H9 (cell line): ENCODE measurements around the gene FBN1. TPM values are rescaled to one million over a fixed set of nuclear protein-coding genes. Genes with fewer than 3 reads are reported as not detected.

Experiments used
- DNase-seq: peaks from one replicate; pipeline ENCODE4 v3.0.0-alpha.2; 2017
- H2AFZ ChIP-seq: one replicate; pipeline ENCODE4 v1.6.1; 2013; ENCODE audit warnings: mild to moderate bottlenecking, low read length, control low read depth, moderate library complexity
- H2AK5ac ChIP-seq: 2 replicates; pipeline ENCODE4 v1.6.1; 2013; ENCODE audit warnings: low read length, control low read depth, mixed read lengths; ENCODE audit not compliant: insufficient read length
- H2BK120ac ChIP-seq: one replicate; pipeline ENCODE4 v1.6.1; 2013; ENCODE audit warnings: low read depth, mild to moderate bottlenecking, low read length, control low read depth, inconsistent platforms; ENCODE audit not compliant: poor library complexity, severe bottlenecking
- H2BK12ac ChIP-seq: 2 replicates; pipeline ENCODE4 v1.6.1; 2013; ENCODE audit warnings: low read length, control low read depth, mixed read lengths, low read depth; ENCODE audit not compliant: insufficient read length
- H2BK15ac ChIP-seq: 2 replicates; pipeline ENCODE4 v1.6.1; 2013; ENCODE audit warnings: low read depth, low read length, control low read depth
- H2BK20ac ChIP-seq: one replicate; pipeline ENCODE4 v1.6.1; 2013; ENCODE audit warnings: low read depth, mild to moderate bottlenecking, low read length, control low read depth, inconsistent platforms; ENCODE audit not compliant: poor library complexity, severe bottlenecking
- H2BK5ac ChIP-seq: 2 replicates; pipeline ENCODE4 v1.6.1; 2013; ENCODE audit warnings: low read length, control low read depth, mixed read lengths; ENCODE audit not compliant: insufficient read length
- H3K14ac ChIP-seq: 2 replicates; pipeline ENCODE4 v1.6.1; 2013; ENCODE audit warnings: low read length, control low read depth; ENCODE audit not compliant: insufficient read depth
- H3K18ac ChIP-seq: 2 replicates; pipeline ENCODE4 v1.6.1; 2013; ENCODE audit warnings: low read depth, mild to moderate bottlenecking, mixed read lengths, low read length, control low read depth; ENCODE audit not compliant: insufficient read length
- H3K23ac ChIP-seq: 2 replicates; pipeline ENCODE4 v1.6.1; 2013; ENCODE audit warnings: low read length, control low read depth, mixed read lengths, low read depth; ENCODE audit not compliant: insufficient read length
- H3K23me2 ChIP-seq: 2 replicates; pipeline ENCODE4 v1.6.1; 2013; ENCODE audit warnings: low read depth, mild to moderate bottlenecking, mixed read lengths, low read length, control low read depth; ENCODE audit not compliant: insufficient read length, poor library complexity, severe bottlenecking
- H3K27ac ChIP-seq: 2 replicates; pipeline ENCODE4 v1.5.1; 2013; ENCODE audit warnings: low read length, control low read depth, mixed read lengths, low read depth; ENCODE audit not compliant: insufficient read length
- H3K27me3 ChIP-seq: 2 replicates; pipeline ENCODE4 v1.6.1; 2013; ENCODE audit warnings: low read length, control low read depth, inconsistent platforms; ENCODE audit not compliant: insufficient read depth
- H3K4ac ChIP-seq: 2 replicates; pipeline ENCODE4 v1.6.1; 2013; ENCODE audit warnings: low read depth, mild to moderate bottlenecking, control low read depth, inconsistent platforms, low read length, moderate library complexity
- H3K4me1 ChIP-seq: 2 replicates; pipeline ENCODE4 v1.6.1; 2013; ENCODE audit warnings: low read length, control low read depth, inconsistent platforms; ENCODE audit not compliant: insufficient read depth
- H3K4me2 ChIP-seq: 2 replicates; pipeline ENCODE4 v1.6.1; 2013; ENCODE audit warnings: low read length, control low read depth, mixed read lengths; ENCODE audit not compliant: insufficient read length, insufficient read depth
- H3K56ac ChIP-seq: 2 replicates; pipeline ENCODE4 v1.6.1; 2013; ENCODE audit warnings: low read depth, mild to moderate bottlenecking, mixed read lengths, low read length, control low read depth; ENCODE audit not compliant: insufficient read length
- H3K79me1 ChIP-seq: 2 replicates; pipeline ENCODE4 v1.6.1; 2013; ENCODE audit warnings: low read depth, mild to moderate bottlenecking, moderate library complexity, low read length, control low read depth, inconsistent platforms; ENCODE audit not compliant: insufficient read depth, poor library complexity, severe bottlenecking
- H3K79me2 ChIP-seq: 2 replicates; pipeline ENCODE4 v1.6.1; 2013; ENCODE audit warnings: low read length, control low read depth, inconsistent platforms; ENCODE audit not compliant: insufficient read depth
- H3K9ac ChIP-seq: 2 replicates; pipeline ENCODE4 v1.6.1; 2013; ENCODE audit warnings: low read length, control low read depth, mixed read lengths; ENCODE audit not compliant: insufficient read length; ENCODE audit errors: extremely low read depth
- H3K9me3 ChIP-seq: one replicate; pipeline ENCODE4 v1.6.1; 2013; ENCODE audit warnings: low read depth, low read length, inconsistent platforms; ENCODE audit not compliant: control insufficient read depth
- H3T11ph ChIP-seq: one replicate; pipeline ENCODE4 v1.6.1; 2013; ENCODE audit warnings: mild to moderate bottlenecking, low read length, control low read depth, inconsistent platforms
- H4K20me1 ChIP-seq: one replicate; pipeline ENCODE4 v1.6.1; 2013; ENCODE audit not compliant: control insufficient read depth, insufficient read length, insufficient read depth
- H4K5ac ChIP-seq: 2 replicates; pipeline ENCODE4 v1.6.1; 2013; ENCODE audit warnings: low read depth, mild to moderate bottlenecking, mixed read lengths, low read length, control low read depth; ENCODE audit not compliant: insufficient read length
- H4K8ac ChIP-seq: replicated peaks from 2 replicates; pipeline ENCODE4 v1.6.1; 2013; ENCODE audit warnings: low read length, control low read depth, mixed read lengths, low read depth; ENCODE audit not compliant: insufficient read length
- H4K91ac ChIP-seq: 2 replicates; pipeline ENCODE4 v1.6.1; 2013; ENCODE audit warnings: low read depth, mild to moderate bottlenecking, moderate library complexity, mixed read lengths, low read length, control low read depth; ENCODE audit not compliant: insufficient read length
- H3K27ac Mint-ChIP-seq, 3 experiments: 2 replicates in 2 of 3; 3 replicates in 1 of 3; pipeline ENCODE4 v1.8.0; 2020 to 2021; ENCODE audit warnings: mixed read lengths in 3 of 3, mild to moderate bottlenecking in 1 of 3, moderate library complexity in 1 of 3
- H3K27me3 Mint-ChIP-seq: 2 replicates; pipeline ENCODE4 v1.8.0; 2021; ENCODE audit warnings: low read depth, mild to moderate bottlenecking, moderate library complexity, mixed read lengths
- H3K36me3 Mint-ChIP-seq, 3 experiments: 2 replicates in 2 of 3; 3 replicates in 1 of 3; pipeline ENCODE4 v1.8.0; 2020 to 2021; ENCODE audit warnings: low read depth in 3 of 3, mixed read lengths in 3 of 3; ENCODE audit not compliant: insufficient read depth in 1 of 3
- H3K4me1 Mint-ChIP-seq, 2 experiments: 2 replicates each; pipeline ENCODE4 v1.8.0; 2020; ENCODE audit warnings: mixed read lengths in 2 of 2
- H3K4me3 Mint-ChIP-seq, 2 experiments: 2 replicates in 1 of 2; 3 replicates in 1 of 2; pipeline ENCODE4 v1.8.0; 2020 to 2021; ENCODE audit warnings: mild to moderate bottlenecking in 2 of 2, mixed read lengths in 2 of 2, moderate library complexity in 1 of 2
- H3K9me3 Mint-ChIP-seq, 2 experiments: 2 replicates in 1 of 2; 3 replicates in 1 of 2; pipeline ENCODE4 v1.8.0; 2020; ENCODE audit warnings: mild to moderate bottlenecking in 2 of 2, mixed read lengths in 2 of 2, moderate library complexity in 1 of 2
- WGBS: extraction: QIAGEN DNeasy Blood & Tissue Kit; methylation state at CpG from one replicate; pipeline ENCODE4 v1.1.7; 2013; ENCODE audit warnings: missing lambda C conversion rate, low lambda C conversion rate, mixed read lengths; ENCODE audit not compliant: insufficient read length; ENCODE audit errors: extremely low coverage; 5-methylcytosine and 5-hydroxymethylcytosine counted together
- total RNA-seq: library from RNA; stranded (reverse); gene quantifications from 2 replicates; pipeline ENCODE4 v1.2.1, GENCODE V29; 2021
- TF ChIP-seq, protein P1 (sequence below): fragments of 200-600 bp; sonication (generic); conservative IDR thresholded peaks from 3 replicates; pipeline ENCODE4 v1.8.0; 2021; ENCODE audit warnings: antibody characterized with exemption, mild to moderate bottlenecking

FBN1 gene
- total RNA-seq, 1 experiment from 2014 or later, result 3.6 TPM

DNA sequence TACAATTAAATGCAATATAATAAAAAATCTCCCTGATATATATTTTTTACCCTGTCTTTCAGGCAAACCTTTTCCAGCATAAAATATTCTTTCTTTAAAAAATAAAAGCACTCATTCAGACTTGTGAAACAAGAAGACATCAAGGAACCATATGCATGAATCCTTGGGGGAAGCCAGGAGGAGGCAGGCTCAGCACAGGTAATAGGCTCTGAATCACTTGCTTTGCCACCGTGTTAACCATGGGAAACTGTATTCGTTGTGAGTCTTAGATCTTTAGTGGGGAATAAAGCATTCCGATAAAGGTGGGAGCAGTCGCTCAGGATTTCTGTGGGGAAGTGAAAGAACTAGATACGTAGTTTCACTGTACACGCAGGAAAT, 42.4 kb downstream of the FBN1 start:
- Histone ChIP-seq H4K5ac (no peak overlapping the region), H3K23ac (no peak overlapping the region), H3T11ph (no peak overlapping the region), H3K4me2 (no peak overlapping the region), H3K56ac (no peak overlapping the region), H3K4ac (no peak overlapping the region), H3K27me3 (no peaks in the 10 kb centered on the region), H4K8ac (no peak overlapping the region), H3K27ac (no peak overlapping the region), H2AK5ac (no peak overlapping the region), H2BK20ac (no peak overlapping the region), H3K79me1 (no peaks in the 10 kb centered on the region), H3K4me1 (peaks cover 3% of the 10 kb centered on the region; the same call in 1 of the 2 replicates), H2BK120ac (no peak overlapping the region), H2AFZ (no peak overlapping the region), H2BK12ac (no peak overlapping the region), H2BK15ac (no peak overlapping the region), H4K91ac (no peak overlapping the region), H3K9ac (no peak overlapping the region), H4K20me1 (no peaks in the 10 kb centered on the region), H3K14ac (no peak overlapping the region), H3K9me3 (no peaks in the 10 kb centered on the region), H3K18ac (no peak overlapping the region), H3K79me2 (no peaks in the 10 kb centered on the region), H3K23me2 (no peaks in the 10 kb centered on the region), H2BK5ac (no peak overlapping the region)
- Mint-ChIP-seq H3K27ac (peak overlapping the region in 1 of 3 experiments; percentile 30; a peak in 1 of 7 replicates), H3K27me3 (no peaks in the 10 kb centered on the region), H3K4me1 (peaks cover 9 to 22% of the 10 kb centered on the region in 2 experiments), H3K4me3 (no peak overlapping the region), H3K36me3 (no peaks in the 10 kb centered on the region), H3K9me3 (0 out of 5 replicates have a peak, but pooled peaks cover 0 to 2% of the 10 kb centered on the region in 2 experiments)
- no peak for DNase-seq
- TF ChIP-seq, protein P1, sequence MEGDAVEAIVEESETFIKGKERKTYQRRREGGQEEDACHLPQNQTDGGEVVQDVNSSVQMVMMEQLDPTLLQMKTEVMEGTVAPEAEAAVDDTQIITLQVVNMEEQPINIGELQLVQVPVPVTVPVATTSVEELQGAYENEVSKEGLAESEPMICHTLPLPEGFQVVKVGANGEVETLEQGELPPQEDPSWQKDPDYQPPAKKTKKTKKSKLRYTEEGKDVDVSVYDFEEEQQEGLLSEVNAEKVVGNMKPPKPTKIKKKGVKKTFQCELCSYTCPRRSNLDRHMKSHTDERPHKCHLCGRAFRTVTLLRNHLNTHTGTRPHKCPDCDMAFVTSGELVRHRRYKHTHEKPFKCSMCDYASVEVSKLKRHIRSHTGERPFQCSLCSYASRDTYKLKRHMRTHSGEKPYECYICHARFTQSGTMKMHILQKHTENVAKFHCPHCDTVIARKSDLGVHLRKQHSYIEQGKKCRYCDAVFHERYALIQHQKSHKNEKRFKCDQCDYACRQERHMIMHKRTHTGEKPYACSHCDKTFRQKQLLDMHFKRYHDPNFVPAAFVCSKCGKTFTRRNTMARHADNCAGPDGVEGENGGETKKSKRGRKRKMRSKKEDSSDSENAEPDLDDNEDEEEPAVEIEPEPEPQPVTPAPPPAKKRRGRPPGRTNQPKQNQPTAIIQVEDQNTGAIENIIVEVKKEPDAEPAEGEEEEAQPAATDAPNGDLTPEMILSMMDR, result peak; percentile 39; the same call in 2 of the 3 replicates
- WGBS, result no CpG with 5 or more reads among the region's 6 CpGs
